ENCODE results near the gene ARRB1.

DNA sequence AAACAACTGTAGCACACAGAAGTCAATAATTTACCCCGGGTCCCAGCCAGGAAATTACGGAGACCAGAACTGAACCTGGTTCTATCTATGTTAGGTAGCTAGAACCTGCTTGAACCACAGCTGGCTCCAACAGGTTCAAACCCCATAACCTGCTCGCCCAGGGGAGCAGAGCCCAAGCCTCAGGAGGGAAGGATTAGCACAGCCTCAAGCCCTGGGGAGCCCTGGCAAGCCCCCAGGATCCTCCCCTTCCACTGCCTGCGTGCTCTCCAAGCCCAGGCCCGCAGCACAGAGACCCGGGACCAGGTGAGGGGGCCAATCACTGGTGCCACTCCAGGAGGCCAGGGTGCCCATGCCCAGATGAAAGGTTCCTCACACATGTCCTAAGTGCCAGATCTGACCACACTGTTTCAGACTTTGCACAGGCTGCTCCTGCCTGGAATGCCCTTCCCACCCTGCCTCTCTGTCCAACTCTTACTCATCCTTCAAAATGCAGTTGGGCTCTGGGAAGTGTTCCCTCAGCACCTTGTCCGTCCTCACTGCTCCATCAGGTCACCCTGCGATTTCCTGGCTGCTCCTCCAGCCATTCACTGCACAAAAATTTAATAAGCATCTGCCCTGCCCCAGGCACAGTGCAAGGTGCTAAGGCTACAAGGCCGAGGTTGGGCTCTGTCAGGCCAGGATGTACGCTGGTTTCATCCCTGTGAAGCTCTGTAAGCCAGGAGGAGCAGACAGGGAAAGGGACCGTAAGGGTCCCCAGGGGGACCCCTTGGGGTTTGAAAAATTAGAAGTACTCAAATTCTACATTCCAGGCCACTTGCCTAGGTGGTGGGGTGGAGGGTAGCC is 32.2 kb downstream of the ARRB1 start:
- TF ChIP-seq CTCF (IDR thresholded peaks at IDR 0.05) (no peak), POLR2AphosphoS5 (IDR thresholded peaks at IDR 0.05; ENCODE audit: low read depth, low read length) (no peak), SIN3A (IDR thresholded peaks at IDR 0.05; ENCODE audit: borderline replicate concordance, insufficient read depth, low read depth, low read length) (no peak), TCF7L2 (IDR thresholded peaks at IDR 0.05; ENCODE audit: low read depth, low read length) (no peak)
- TF ChIP-seq, protein P1, sequence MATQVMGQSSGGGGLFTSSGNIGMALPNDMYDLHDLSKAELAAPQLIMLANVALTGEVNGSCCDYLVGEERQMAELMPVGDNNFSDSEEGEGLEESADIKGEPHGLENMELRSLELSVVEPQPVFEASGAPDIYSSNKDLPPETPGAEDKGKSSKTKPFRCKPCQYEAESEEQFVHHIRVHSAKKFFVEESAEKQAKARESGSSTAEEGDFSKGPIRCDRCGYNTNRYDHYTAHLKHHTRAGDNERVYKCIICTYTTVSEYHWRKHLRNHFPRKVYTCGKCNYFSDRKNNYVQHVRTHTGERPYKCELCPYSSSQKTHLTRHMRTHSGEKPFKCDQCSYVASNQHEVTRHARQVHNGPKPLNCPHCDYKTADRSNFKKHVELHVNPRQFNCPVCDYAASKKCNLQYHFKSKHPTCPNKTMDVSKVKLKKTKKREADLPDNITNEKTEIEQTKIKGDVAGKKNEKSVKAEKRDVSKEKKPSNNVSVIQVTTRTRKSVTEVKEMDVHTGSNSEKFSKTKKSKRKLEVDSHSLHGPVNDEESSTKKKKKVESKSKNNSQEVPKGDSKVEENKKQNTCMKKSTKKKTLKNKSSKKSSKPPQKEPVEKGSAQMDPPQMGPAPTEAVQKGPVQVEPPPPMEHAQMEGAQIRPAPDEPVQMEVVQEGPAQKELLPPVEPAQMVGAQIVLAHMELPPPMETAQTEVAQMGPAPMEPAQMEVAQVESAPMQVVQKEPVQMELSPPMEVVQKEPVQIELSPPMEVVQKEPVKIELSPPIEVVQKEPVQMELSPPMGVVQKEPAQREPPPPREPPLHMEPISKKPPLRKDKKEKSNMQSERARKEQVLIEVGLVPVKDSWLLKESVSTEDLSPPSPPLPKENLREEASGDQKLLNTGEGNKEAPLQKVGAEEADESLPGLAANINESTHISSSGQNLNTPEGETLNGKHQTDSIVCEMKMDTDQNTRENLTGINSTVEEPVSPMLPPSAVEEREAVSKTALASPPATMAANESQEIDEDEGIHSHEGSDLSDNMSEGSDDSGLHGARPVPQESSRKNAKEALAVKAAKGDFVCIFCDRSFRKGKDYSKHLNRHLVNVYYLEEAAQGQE (IDR thresholded peaks at IDR 0.05; ENCODE audit: insufficient read depth in 1 of 2, low read depth in 2 of 2, low read length in 1 of 2) = no peak
